K562 treated with DMSO at 1 percent for 12 hours (cell line): ENCODE data around the gene TM7SF3. TPM values are rescaled to one million over a fixed set of nuclear protein-coding genes. Genes with fewer than 3 reads are reported as not detected.

Experiments
- total RNA-seq: library from RNA; unstranded; fragments of 300-600 nt; gene quantifications from 2 replicates; pipeline ENCODE4 v1.2.3, GENCODE V29; 2022; ENCODE audit not compliant: insufficient read depth

The TM7SF3 gene, protein sequence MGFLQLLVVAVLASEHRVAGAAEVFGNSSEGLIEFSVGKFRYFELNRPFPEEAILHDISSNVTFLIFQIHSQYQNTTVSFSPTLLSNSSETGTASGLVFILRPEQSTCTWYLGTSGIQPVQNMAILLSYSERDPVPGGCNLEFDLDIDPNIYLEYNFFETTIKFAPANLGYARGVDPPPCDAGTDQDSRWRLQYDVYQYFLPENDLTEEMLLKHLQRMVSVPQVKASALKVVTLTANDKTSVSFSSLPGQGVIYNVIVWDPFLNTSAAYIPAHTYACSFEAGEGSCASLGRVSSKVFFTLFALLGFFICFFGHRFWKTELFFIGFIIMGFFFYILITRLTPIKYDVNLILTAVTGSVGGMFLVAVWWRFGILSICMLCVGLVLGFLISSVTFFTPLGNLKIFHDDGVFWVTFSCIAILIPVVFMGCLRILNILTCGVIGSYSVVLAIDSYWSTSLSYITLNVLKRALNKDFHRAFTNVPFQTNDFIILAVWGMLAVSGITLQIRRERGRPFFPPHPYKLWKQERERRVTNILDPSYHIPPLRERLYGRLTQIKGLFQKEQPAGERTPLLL
- total RNA-seq = 23.9 and 51.0 TPM in 2 replicates

DNA sequence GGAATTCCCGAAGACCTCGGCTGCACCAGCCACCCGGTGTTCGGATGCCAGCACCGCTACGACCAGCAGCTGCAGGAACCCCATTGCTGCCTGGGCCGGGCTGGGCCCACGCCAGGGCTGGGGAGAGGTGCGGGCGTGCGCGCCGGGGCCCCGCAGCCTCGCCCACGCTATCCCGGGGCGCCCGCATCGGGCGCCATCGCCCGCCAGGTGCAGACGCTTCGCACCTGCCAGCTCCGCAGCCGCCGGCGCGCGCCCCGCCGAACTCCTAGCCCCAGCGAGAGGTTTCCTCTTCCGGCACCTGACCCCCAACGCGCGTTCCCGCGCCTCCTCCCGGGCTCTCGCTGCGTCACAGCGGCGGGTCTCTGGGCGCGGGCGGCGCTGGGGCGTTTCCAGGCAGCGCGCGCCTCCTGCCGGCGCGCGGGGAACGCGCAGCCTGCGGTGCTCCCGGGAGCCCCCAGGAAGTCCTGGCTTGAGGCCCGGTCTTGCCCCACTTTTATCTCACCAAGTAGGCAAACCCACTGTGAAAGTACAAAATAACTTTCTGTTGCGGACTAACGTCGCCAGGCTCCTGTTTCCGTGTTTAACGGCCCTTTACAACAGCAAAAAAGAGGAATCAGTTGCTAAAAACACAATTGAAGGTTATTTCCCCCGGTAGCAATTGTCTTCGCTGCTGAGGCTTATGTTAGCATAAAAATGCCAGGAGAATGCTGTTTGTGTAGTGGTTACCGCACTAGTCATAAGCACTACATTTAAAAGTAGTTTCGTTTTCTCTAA lies at the start of gene TM7SF3:
TM7SF3 (minus strand) TSS at position 300 of the 774 bp plus-strand sequence; CDS start at position 84, 216 bp downstream.

DNA sequence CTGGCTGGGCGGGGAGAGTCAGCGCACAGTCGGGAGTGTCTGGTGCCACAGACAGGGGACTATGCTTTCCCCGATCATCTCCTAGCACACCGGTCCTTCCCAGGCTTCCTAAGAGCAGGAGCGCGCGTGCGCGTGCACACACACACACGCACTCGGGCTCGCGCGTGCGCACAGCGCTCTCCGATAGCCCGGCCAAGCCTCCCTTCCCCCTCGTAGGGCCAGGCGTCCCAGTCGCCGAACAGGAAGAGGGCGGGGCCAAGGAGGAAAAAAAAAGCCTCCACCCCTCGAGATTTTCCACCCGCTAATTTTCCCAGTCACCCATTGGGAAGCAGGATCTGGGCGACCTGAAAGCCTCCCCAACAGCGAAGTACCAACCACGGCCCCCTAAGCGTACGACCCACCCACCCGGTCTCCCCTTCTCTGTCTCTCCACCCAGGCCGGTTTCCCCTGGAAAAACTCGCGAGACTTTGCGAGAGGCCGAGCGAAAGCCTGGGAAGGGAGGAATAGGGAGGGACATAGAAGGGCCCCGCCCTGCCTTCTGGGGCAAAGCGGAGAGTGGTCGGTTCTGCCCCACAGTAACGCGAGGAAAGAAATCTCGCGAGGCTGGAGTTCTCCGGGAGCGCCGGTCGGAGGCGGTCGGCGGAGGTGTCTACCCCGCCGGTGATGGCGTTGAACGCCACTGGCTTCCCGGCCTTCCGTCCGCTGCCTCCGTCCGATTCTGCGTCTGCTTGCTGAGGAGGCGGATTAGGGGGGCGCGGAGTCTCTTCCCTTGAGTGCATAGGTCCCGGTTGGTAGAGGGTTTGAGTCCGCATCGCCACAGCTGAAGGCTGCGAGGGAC lies 76.1 kb downstream of the TM7SF3 start, which contains the start of the genes FGFR1OP2 and INTS13:
FGFR1OP2 (plus strand) TSS at position 608 of the 838 bp plus-strand sequence. CDS start 15,689 bp downstream, outside the sequence.
INTS13 (minus strand) TSS at position 119 of the 838 bp plus-strand sequence. CDS start 1,178 bp downstream, outside the sequence.

Other genes with a start within 250 kb of the TM7SF3 start
- gene ITPR2, start 181.2 kb downstream of the TM7SF3 start, total RNA-seq = 0.20 and 2.7 TPM in 2 replicates
- gene INTS13, start 76.4 kb downstream of the TM7SF3 start, total RNA-seq = 21.6 and 26.6 TPM in 2 replicates
- 24.5 and 41.8 TPM in 2 replicates for gene FGFR1OP2, start 75.9 kb downstream of the TM7SF3 start, total RNA-seq
- gene MED21, start 8.2 kb upstream of the TM7SF3 start, total RNA-seq = 8.6 and 31.7 TPM in 2 replicates
- gene C12orf71, start 68.2 kb upstream of the TM7SF3 start, total RNA-seq = not detected in 2 replicates
- gene STK38L, start 229.9 kb upstream of the TM7SF3 start, total RNA-seq = 1.3 and 11.0 TPM in 2 replicates